ENCODE results near the gene TNFRSF8.

DNA sequence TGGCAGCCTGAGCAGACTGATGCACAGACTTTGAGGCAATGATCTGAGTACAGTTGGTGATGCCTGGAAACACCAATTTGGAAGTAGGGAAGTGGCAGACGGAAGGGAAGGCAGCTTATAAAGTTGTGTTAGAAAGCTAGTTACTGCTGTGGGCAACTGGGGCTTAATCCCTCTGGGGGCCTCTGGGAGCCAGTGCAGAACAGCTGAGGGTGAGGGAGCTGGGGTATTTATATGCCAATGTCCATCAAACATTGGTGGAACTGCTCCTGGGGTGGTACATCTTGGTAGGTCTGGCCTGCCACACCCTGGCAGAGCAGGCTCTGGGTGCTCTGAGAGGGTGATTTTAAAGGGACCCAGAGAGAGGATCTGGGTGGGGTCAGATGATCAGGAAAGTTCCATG, 28.1 kb downstream of the TNFRSF8 start:
- TF ChIP-seq, protein P1, sequence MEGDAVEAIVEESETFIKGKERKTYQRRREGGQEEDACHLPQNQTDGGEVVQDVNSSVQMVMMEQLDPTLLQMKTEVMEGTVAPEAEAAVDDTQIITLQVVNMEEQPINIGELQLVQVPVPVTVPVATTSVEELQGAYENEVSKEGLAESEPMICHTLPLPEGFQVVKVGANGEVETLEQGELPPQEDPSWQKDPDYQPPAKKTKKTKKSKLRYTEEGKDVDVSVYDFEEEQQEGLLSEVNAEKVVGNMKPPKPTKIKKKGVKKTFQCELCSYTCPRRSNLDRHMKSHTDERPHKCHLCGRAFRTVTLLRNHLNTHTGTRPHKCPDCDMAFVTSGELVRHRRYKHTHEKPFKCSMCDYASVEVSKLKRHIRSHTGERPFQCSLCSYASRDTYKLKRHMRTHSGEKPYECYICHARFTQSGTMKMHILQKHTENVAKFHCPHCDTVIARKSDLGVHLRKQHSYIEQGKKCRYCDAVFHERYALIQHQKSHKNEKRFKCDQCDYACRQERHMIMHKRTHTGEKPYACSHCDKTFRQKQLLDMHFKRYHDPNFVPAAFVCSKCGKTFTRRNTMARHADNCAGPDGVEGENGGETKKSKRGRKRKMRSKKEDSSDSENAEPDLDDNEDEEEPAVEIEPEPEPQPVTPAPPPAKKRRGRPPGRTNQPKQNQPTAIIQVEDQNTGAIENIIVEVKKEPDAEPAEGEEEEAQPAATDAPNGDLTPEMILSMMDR (conservative IDR thresholded peaks at IDR 0.05; ENCODE audit: low read depth, low read length), result no peak
- TF ChIP-seq EZH2 (IDR thresholded peaks at IDR 0.05; ENCODE audit: borderline replicate concordance, low read depth, low read length, poor library complexity, severe bottlenecking), result no peak
